Calu3 (cell line): ENCODE data around the gene TRIM69. TPM values are rescaled to one million over a fixed set of nuclear protein-coding genes. Genes with fewer than 3 reads are reported as not detected.
A peak's percentile ranks its signal among the peaks of the same experiment; 100 is the strongest.

ENCODE experiments used
- BruUV-seq: library from RNA; stranded (reverse); fragments of 400-500 nt; replicated peaks from 2 replicates; lab custom pipeline; 2021; lab: Mats Ljungman, UMichigan
- CTCF ChIA-PET: fragments of 300-600 bp; sonication (Branson Sonifier 250); formaldehyde crosslinking; loops from one replicate; lab custom pipeline; 2022; ENCODE audit warnings: antibody characterized with exemption; lab: Charles Lee
- DNase-seq: peaks from one replicate; pipeline ENCODE4 v3.0.0; 2022
- H3K27ac Mint-ChIP-seq: one replicate; pipeline ENCODE4 v1.8.0; 2022; ENCODE audit warnings: mixed read lengths; ENCODE audit not compliant: unreplicated experiment
- H3K27me3 Mint-ChIP-seq: one replicate; pipeline ENCODE4 v1.8.0; 2022; ENCODE audit warnings: mixed read lengths; ENCODE audit not compliant: unreplicated experiment
- H3K36me3 Mint-ChIP-seq: one replicate; pipeline ENCODE4 v1.8.0; 2022; ENCODE audit warnings: mild to moderate bottlenecking, moderate library complexity, mixed read lengths; ENCODE audit not compliant: insufficient read depth, unreplicated experiment
- H3K4me1 Mint-ChIP-seq: one replicate; pipeline ENCODE4 v1.8.0; 2022; ENCODE audit warnings: mild to moderate bottlenecking, low read depth, mixed read lengths; ENCODE audit not compliant: unreplicated experiment
- H3K4me3 Mint-ChIP-seq: one replicate; pipeline ENCODE4 v1.8.0; 2022; ENCODE audit warnings: mild to moderate bottlenecking, low read depth, moderate library complexity, mixed read lengths; ENCODE audit not compliant: unreplicated experiment
- H3K9me3 Mint-ChIP-seq: one replicate; pipeline ENCODE4 v1.8.0; 2022; ENCODE audit warnings: low read depth, mixed read lengths; ENCODE audit not compliant: unreplicated experiment
- intact Hi-C: fragments of 100-400 bp; cut with micrococcal nuclease; formaldehyde crosslinking; loops from one replicate; pipeline ENCODE4 v1.10.0; 2022; ENCODE audit not compliant: unreplicated experiment
- total RNA-seq: library from RNA; stranded (reverse); gene quantifications from 2 replicates; pipeline ENCODE4 v1.2.3, GENCODE V29; 2022
- TF ChIP-seq, protein P1 (sequence below): fragments of 200-600 bp; IDR thresholded peaks from one replicate; pipeline ENCODE4 v1.8.0; 2022; ENCODE audit warnings: antibody characterized with exemption; ENCODE audit not compliant: unreplicated experiment

Gene TRIM69
- total RNA-seq, 1 experiment from 2014 or later = 9.7 TPM

DNA sequence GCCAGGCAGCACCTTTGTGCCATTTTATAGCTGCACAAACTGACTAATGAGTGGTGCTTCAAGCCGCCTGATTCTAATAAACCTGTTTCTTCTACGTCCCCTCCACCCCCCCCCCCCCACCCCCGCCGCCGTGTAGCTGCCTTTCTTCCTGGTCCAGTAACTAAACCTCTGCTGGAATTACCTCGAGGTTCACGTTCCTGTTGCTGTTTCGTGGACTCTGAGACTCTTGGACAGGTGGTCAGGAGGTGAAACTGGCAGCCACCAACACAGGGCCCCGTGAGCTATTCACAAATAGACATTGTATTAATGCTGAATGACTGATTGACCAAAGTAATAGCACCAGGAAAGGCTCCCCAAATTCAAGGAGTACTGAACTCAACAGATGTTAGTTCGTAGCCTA is 73.9 kb downstream of the TRIM69 start:
- intact Hi-C loops = no loop called here
- CTCF ChIA-PET = no interaction called here
- Mint-ChIP-seq H3K4me3 (no peak overlapping the region), H3K9me3 (no peaks in the 10 kb centered on the region), H3K27ac (no peak overlapping the region), H3K27me3 (peaks cover 7% of the 10 kb centered on the region), H3K4me1 (peaks cover 13% of the 10 kb centered on the region), H3K36me3 (no peaks in the 10 kb centered on the region)
- TF ChIP-seq, protein P1, sequence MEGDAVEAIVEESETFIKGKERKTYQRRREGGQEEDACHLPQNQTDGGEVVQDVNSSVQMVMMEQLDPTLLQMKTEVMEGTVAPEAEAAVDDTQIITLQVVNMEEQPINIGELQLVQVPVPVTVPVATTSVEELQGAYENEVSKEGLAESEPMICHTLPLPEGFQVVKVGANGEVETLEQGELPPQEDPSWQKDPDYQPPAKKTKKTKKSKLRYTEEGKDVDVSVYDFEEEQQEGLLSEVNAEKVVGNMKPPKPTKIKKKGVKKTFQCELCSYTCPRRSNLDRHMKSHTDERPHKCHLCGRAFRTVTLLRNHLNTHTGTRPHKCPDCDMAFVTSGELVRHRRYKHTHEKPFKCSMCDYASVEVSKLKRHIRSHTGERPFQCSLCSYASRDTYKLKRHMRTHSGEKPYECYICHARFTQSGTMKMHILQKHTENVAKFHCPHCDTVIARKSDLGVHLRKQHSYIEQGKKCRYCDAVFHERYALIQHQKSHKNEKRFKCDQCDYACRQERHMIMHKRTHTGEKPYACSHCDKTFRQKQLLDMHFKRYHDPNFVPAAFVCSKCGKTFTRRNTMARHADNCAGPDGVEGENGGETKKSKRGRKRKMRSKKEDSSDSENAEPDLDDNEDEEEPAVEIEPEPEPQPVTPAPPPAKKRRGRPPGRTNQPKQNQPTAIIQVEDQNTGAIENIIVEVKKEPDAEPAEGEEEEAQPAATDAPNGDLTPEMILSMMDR = no peak
- DNase-seq = no peak
- no TSS peak for BruUV-seq

DNA sequence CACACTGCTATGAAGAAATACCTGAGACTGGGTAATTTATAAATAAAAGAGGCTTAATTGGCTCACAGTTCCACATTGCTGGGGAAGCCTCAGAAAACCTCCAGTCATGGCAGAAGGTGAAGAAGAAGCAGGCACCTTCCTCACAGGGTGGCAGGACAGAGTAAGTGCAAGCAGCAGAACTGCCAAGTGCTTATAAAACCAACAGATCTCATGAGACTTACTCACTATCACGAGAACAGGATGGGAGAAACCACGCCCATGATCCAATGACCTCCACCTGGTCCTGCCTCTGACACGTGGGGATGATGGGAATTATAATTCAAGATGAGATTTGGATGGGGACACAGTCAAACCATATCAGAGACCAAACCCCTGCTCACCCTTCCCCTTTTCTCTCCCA is 75.0 kb downstream of the TRIM69 start:
- TF ChIP-seq, protein P1 = no peak
- peaks cover 13% of the 10 kb centered on the region for H3K4me1 Mint-ChIP-seq
- no peaks in the 10 kb centered on the region for H3K9me3 Mint-ChIP-seq
- no peaks in the 10 kb centered on the region for H3K36me3 Mint-ChIP-seq
- H3K27ac Mint-ChIP-seq = no peak overlapping the region
- no peak overlapping the region for H3K4me3 Mint-ChIP-seq
- BruUV-seq = no TSS peak
- H3K27me3 Mint-ChIP-seq = no peaks in the 10 kb centered on the region
- DNase-seq = no peak
- intact Hi-C loops = no loop called here
- CTCF ChIA-PET = no interaction called here

DNA sequence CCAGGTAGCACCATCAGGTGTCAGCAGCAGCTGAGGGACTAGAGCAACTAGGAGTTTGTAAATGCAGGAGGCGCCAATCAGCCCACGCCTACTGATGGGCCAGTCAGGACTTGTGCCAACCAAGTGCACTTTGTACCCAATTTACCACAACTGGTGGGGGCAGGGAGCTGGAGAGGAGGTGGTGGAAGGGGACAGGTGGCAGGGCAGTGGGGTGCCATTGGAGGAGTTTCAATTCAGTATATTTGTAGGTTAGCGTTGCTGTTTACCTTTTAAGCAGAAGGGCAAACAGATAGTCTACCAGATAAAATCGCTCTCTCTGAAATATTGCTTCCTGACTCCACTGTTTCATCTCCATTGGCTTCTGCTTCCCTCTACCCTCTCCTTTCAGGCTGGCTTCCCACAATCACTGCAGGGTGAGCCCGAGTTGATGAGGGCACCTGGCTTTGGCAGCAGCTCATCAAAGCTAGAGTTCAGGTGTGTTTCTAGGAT is 75.7 kb downstream of the TRIM69 start:
- DNase-seq = peak; percentile 51
- H3K27ac Mint-ChIP-seq = peak overlapping the region; percentile 26

DNA sequence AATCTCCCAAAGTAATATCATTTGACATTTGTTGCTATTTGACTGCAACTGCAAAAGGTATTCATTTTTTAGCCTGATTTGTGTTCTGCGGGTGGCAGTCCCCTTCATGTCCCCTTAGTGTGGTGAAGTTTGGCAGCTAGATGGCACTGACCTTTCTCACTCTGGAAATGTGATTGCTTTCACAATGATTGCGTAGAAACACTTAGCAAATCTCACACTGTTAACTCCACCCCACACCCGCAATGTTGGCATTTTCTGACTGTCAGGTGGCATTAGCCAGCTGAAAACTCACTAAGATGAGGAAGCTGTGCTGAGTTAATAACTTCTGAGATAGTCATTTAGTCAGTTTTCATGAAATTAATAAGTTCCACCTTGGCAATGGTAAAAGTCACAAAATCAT is 76.9 kb downstream of the TRIM69 start:
- Mint-ChIP-seq H3K9me3 (no peaks in the 10 kb centered on the region), H3K4me3 (no peak overlapping the region), H3K27ac (no peak overlapping the region), H3K27me3 (no peaks in the 10 kb centered on the region), H3K36me3 (no peaks in the 10 kb centered on the region), H3K4me1 (peaks cover 13% of the 10 kb centered on the region)
- TF ChIP-seq, protein P1 = no peak
- no TSS peak for BruUV-seq
- no peak for DNase-seq
- CTCF ChIA-PET = no interaction called here
- intact Hi-C loops = no loop called here

More for the DNA sequence above, 75.7 kb downstream of the TRIM69 start:
- BruUV-seq = no TSS peak
- Mint-ChIP-seq H3K4me3 (no peak overlapping the region), H3K36me3 (no peaks in the 10 kb centered on the region), H3K9me3 (no peaks in the 10 kb centered on the region), H3K4me1 (peaks cover 13% of the 10 kb centered on the region), H3K27me3 (no peaks in the 10 kb centered on the region)
- TF ChIP-seq, protein P1 = no peak
- CTCF ChIA-PET = no interaction called here
- intact Hi-C loops = no loop called here

Other genes starting within 250 kb of the TRIM69 start
- gene EIF3J, start 199.4 kb upstream of the TRIM69 start, total RNA-seq = 72.5 and 86.5 TPM in 2 replicates
- 36.2 and 36.6 TPM in 2 replicates for gene SPG11, start 72.9 kb upstream of the TRIM69 start, total RNA-seq
- 1.7 and 3.8 TPM in 2 replicates for gene PATL2, start 25.2 kb upstream of the TRIM69 start, total RNA-seq
- gene B2M, start 25.0 kb upstream of the TRIM69 start, total RNA-seq = 1,002 and 1,731 TPM in 2 replicates
- gene TERB2, start 220.2 kb downstream of the TRIM69 start, total RNA-seq = not detected in 2 replicates